Activated CD8-positive, alpha-beta memory T cell treated with anti-CD3 and anti-CD28 coated beads for 24 hours (primary cell): ENCODE results near the gene KCNE4.
"Not testable (repeated sequence)": the region's sequence is repeated elsewhere in the genome, so short reads cannot be mapped to it uniquely, and the experiment has no call there.

ENCODE experiments used
- DNase-seq: peaks from one replicate; pipeline ENCODE4 v3.0.0-alpha.2; 2020

The KCNE4 gene

GRCh38 chr2:223058952-223059716, 7.1 kb downstream of the KCNE4 start:
- no peak for DNase-seq

GRCh38 chr2:223060201-223060825, 8.3 kb downstream of the KCNE4 start:
- DNase-seq: no peak

DNA sequence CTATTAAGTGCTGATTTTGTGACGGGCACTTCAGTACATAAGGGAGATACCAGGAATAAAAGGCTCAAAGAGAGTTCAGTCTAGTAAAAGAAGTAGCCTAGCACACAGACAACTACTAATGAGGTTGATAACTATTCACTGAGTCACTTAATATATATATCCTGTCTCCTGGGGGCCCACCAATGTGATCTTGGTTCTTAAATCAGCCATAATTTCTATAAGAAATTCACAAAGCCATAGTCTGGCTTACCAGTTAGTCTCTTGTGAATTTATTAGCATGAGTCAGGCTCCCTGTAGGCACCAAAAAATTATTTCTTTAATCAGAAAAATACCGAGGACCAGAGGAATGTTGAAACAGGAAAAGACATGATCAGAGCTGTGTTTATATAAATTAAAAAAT, 10.4 kb downstream of the KCNE4 start:
- no peak for DNase-seq

GRCh38 chr2:223065107-223065506, 13.1 kb downstream of the KCNE4 start:
- no peak for DNase-seq

DNA sequence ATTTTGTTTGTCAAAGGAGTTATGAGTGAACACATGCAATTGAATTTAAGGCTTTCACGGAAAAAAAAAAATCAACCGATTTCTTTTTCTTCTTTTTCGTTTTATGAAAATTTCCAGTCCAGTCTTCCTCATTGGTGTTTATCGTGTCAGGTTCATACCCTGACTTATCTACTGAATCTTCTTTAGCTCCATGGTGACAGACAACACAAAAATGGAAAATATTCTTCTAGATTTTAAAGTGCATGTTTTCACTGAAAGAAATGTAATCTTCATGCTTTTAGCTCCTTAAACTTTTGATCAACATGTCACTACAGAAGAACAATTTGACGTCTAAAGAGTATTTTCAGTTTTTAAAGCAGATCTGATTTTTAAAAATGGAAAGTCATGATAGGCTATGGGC, 14.7 kb downstream of the KCNE4 start:
- DNase-seq: no peak

DNA sequence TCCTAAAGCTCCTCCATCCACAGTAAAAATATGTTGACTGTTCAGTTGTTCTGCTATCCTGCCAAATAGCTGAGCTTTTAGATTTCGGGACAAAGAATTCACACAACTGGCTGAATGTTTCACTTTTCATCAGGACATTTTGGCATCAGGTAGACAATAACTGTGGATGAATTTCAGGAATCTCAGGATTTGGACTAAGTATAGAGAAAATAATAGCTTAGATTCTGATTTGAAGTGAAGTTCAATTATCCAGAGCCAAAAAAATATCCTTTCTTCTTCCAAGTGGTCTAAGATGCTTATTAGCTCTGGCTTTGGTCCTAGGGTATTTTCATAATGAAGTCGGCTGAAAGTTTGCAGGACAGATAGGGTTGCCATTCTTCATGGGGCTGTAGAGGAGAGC, 16.1 kb downstream of the KCNE4 start:
- no peak for DNase-seq

- DNase-seq: no peak
Measured at GRCh38 chr2:223069465-223069864, 17.5 kb downstream of the KCNE4 start.

GRCh38 chr2:223069988-223070387, 18.0 kb downstream of the KCNE4 start:
- DNase-seq: no peak

- DNase-seq: no peak
Measured at GRCh38 chr2:223071139-223071538, 19.1 kb downstream of the KCNE4 start.

DNA sequence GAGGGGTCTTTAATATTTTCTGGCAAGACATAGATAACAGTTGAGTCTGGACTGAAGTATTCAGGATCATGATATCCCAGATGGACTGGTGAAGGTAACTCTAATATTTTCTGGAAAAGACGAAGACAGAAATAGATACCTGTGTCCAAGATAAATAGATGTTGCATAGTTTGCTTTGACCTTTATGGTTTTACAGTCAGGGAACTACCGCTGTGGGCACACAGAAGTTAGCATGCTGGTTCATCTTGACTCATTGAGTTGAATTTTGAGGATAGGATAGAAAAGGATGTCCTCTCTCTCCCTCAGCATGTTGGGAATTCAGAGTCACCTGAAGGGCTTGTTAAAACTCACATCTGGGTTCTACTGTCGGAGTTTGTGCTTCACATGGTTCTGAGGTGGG, 20.8 kb downstream of the KCNE4 start:
- no peak for DNase-seq

GRCh38 chr2:223075301-223076270, 23.6 kb downstream of the KCNE4 start:
- DNase-seq: no peak

- DNase-seq: no peak
Measured at GRCh38 chr2:223076573-223076972, 24.6 kb downstream of the KCNE4 start.

GRCh38 chr2:223078482-223078881, 26.5 kb downstream of the KCNE4 start:
- DNase-seq: no peak

DNA sequence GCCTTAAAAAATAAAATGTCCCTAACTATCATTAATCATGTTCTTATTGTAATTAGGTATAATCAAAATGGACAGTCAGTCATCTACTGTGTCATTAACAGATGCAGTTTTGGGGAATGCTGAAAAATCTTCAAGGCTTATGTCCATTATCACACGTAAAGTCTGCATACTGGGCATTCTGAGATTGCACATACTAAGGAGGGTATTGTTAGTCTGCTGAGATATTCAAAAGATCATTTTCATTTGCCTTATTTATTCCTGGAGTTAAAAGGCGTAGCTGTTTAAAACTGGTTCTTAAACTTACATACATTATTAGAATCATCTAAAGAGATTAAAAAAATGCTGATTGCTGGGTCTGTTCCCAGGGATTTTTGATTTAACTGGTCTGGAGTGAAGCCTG, 27.4 kb downstream of the KCNE4 start:
- no peak for DNase-seq

DNA sequence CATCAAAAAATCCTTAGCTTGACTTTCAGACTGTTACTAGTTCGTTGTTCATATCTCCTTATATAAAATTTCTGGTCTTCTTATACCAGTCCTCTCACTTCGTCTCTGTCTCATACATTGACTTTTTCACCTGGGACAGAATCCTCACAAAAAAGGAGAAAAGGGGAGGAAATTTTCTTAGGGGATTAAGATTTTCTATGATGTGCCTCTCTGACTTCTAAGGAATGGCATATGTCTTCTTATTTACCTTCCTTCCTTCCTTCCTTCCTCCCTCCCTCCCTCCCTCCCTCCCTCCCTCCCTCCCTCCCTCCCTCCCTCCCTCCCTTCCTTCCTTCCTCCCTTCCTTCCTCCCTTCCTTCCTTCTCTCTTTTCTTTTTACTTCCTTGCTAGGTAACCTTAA, 27.9 kb downstream of the KCNE4 start:
- no peak for DNase-seq

DNA sequence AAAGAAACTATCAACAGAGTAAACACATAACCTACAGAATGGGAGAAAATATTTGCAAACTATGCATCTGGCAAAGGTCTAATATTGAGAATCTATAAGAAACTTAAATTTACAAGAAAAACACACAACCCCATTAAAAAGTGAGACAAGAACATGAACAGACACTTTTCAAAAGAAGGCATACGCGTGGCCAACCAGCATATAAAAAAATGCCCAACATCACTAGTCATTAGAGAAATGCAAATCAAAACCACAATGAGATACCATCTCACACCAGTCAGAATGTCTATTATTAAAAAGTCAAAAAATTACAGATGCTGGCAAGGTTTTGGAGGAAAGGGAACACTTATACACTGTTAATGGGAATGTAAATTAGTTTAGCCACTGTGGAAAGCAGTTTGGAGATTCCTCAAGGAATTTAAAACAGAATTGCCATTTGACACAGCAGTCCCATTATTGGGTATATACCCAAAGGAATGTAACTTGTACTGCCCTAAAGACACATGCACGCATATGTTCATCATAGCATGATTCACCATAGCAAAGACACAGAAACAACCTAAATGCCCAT, 28.9 kb downstream of the KCNE4 start:
- not testable (repeated sequence) for DNase-seq

DNA sequence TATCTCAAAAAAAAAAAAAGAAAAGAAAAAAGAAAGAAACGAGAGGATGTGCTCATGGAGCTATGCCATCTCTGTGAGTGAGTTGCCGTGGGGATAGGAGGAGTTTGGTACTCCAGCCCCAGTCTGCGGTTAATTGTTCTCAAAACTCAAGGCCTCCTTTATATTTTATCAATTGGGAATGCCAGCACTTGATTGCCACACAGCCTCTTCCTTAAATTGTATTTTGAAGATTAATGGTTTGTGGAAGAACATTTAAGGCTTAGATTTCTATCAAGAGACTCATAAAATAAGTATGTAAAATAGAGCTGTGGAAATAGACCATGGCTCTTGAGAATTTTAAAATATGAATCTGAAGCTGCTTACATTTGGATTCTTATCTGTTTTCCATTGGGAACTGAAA, 29.8 kb downstream of the KCNE4 start:
- DNase-seq: no peak

GRCh38 chr2:223082706-223083105, 30.7 kb downstream of the KCNE4 start:
- DNase-seq: no peak

GRCh38 chr2:223083402-223084070, 31.5 kb downstream of the KCNE4 start:
- no peak for DNase-seq

DNA sequence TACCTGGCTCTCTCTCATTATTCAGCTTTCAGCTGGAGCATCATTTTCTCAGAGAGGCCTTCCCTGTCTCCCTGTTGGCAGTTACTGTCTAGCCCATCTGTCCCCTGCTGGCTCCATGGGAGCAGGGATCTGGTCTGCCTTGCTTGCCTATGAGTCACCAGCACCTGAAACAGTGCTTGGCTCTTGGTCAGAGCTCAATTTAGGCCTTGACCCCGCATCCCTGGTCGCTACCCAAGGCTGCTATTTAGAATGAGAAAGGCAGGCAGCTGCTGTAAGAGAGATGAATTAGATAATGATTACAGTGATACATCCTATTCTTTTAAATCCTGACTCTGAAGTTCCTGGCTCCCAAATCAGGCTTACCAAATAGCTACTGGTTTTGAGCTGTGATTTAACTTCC, 32.9 kb downstream of the KCNE4 start:
- no peak for DNase-seq

- DNase-seq: no peak
Measured at GRCh38 chr2:223086370-223086981, 34.5 kb downstream of the KCNE4 start.

- no peak for DNase-seq
Measured at GRCh38 chr2:223087466-223087865, 35.5 kb downstream of the KCNE4 start.
